Spleen (tissue), 11 donors: ENCODE measurements around the gene PDLIM5. TPM values are rescaled to one million over a fixed set of nuclear protein-coding genes. Genes with fewer than 3 reads are reported as not detected.

ENCODE experiments used
- DNase-seq: peaks from one replicate; pipeline ENCODE4 v3.0.0-alpha.2; 2020
- H3K27ac ChIP-seq, 8 donors: fragments of 200-600 bp; sonication (generic) in 7 of 8; 1 replicate in 4 of 8; 2 replicates in 4 of 8; pipeline versions ENCODE4 v1.5.0 to v1.8.0; 2016 to 2021; ENCODE audit warnings: inconsistent platforms in 4 of 8, mild to moderate bottlenecking in 4 of 8, moderate library complexity in 1 of 8
- H3K27me3 ChIP-seq, 7 donors: fragments of 200-600 bp; sonication (generic) in 6 of 7; replicated peaks in 1 of 7; 1 replicate in 4 of 7; 2 replicates in 3 of 7; pipeline versions ENCODE4 v1.5.0 to v1.8.0; 2016 to 2021; ENCODE audit warnings: inconsistent platforms in 3 of 7, mild to moderate bottlenecking in 1 of 7
- H3K36me3 ChIP-seq, 6 donors: fragments of 200-600 bp; sonication (generic) in 5 of 6; 1 replicate in 4 of 6; 2 replicates in 2 of 6; pipeline versions ENCODE4 v1.5.0 to v1.8.0; 2016 to 2021; ENCODE audit warnings: inconsistent platforms in 2 of 6
- H3K4me1 ChIP-seq, 6 donors: fragments of 200-600 bp; sonication (generic) in 5 of 6; 1 replicate in 3 of 6; 2 replicates in 3 of 6; pipeline versions ENCODE4 v1.5.0 to v1.8.0; 2016 to 2021; ENCODE audit warnings: inconsistent platforms in 3 of 6
- H3K4me3 ChIP-seq, 8 donors: fragments of 200-600 bp; sonication (generic) in 7 of 8; 1 replicate in 4 of 8; 2 replicates in 4 of 8; pipeline versions ENCODE4 v1.5.0 to v1.8.0; 2016 to 2021; ENCODE audit warnings: inconsistent platforms in 4 of 8, mild to moderate bottlenecking in 4 of 8, moderate library complexity in 2 of 8
- H3K9me3 ChIP-seq, 8 donors: fragments of 200-600 bp; sonication (generic) in 7 of 8; 1 replicate in 4 of 8; 2 replicates in 4 of 8; pipeline versions ENCODE4 v1.5.0 to v1.8.0; 2016 to 2021; ENCODE audit warnings: inconsistent platforms in 4 of 8
- POLR2A ChIP-seq, 3 donors: fragments of 450-650 bp; IDR thresholded peaks; one replicate each; pipeline ENCODE4 v1.5.1; 2017; ENCODE audit warnings: antibody characterized with exemption in 3 of 3, mild to moderate bottlenecking in 1 of 3
- POLR2AphosphoS5 ChIP-seq, 3 donors: sonication (generic); formaldehyde crosslinking; IDR thresholded peaks; one replicate each; pipeline ENCODE4 v1.5.1; 2017; ENCODE audit warnings: antibody characterized with exemption in 3 of 3
- WGBS, 5 donors: extraction: QIAGEN DNeasy Blood & Tissue Kit in 3 of 5; methylation state at CpG; one replicate each; pipeline versions ENCODE4 v1.1.5 to v1.1.7; 2013 to 2018; 5-methylcytosine and 5-hydroxymethylcytosine counted together
- intact Hi-C: fragments of 100-400 bp; cut with DNase I; formaldehyde crosslinking; loops from one replicate; pipeline ENCODE4 v1.15.0; 2023; ENCODE audit warnings: low total_unique reads
- polyA plus RNA-seq, 3 donors: library from polyadenylated mRNA; stranded (reverse); fragments of 200-250 nt; gene quantifications; one replicate each; pipeline ENCODE4 v1.2.1, GENCODE V29; 2013
- total RNA-seq, 7 donors: library from RNA; depleted of rRNA in 3 of 7; stranded (reverse); fragments of >200 nt in 3 of 7; fragmentation: NEBNext Ultra II Directional in 4 of 7; extraction: Animal tissue kit (Norgen Biotek cat#: 25700) in 4 of 7; gene quantifications; one replicate each; pipeline versions ENCODE4 v1.1.0 to v1.2.1, GENCODE V29; 2016 to 2021
- TF ChIP-seq, protein P1 (sequence below), 11 experiments: fragments of 200-600 bp in 7 of 11; fragments of 450-650 bp in 4 of 11; sonication (generic) in 4 of 11; IDR thresholded peaks in 8 of 11; conservative IDR thresholded peaks in 3 of 11; 1 replicate in 7 of 11; 2 replicates in 4 of 11; pipeline versions ENCODE4 v1.4.0 to v1.8.0; 2016 to 2021; ENCODE audit warnings: antibody characterized with exemption in 11 of 11, inconsistent platforms in 4 of 11, mild to moderate bottlenecking in 1 of 11
- donor health status: healthy with polysubstance abuse.
- donor health status: DM: no; HTN: no; CAD: no; lungs with moderate emphysema.
- donor health status: DM: no; HTN: no; CAD: no.
- donor health status: Bipolar disorder and iron deficiency.
- donor health status: healthy.
- donor health status: DM: no; HTN: no; CAD: no.
- donor health status: DM: yes; HTN: yes; CAD: no.

The PDLIM5 gene
- total and polyA plus RNA-seq, 10 donors, result 9.4 to 182 (median 74.9) TPM

- Histone ChIP-seq H3K36me3 (peaks cover 0 to 19% (median 8%) of the 10 kb centered on the region in 6 donors), H3K27me3 (peaks cover 0 to 22% (median 0%) of the 10 kb centered on the region in 7 donors), H3K4me3 (peak overlapping the region; percentile 82 to 98 (median 94)), H3K4me1 (peaks cover 14 to 63% (median 30%) of the 10 kb centered on the region in 6 donors), H3K27ac (peak overlapping the region; percentile 62 to 97 (median 96)), H3K9me3 (no peaks in the 10 kb centered on the region)
- 3 to 7% (median 5%) methylated on average over 26 of the region's 26 CpGs for WGBS, 5 donors
- intact Hi-C loops, result no loop called here
- peak; percentile 87 for DNase-seq
- TF ChIP-seq POLR2AphosphoS5 (IDR thresholded peaks at IDR 0.05), result peak; percentile 36 to 79 (median 73)
- TF ChIP-seq, protein P1, sequence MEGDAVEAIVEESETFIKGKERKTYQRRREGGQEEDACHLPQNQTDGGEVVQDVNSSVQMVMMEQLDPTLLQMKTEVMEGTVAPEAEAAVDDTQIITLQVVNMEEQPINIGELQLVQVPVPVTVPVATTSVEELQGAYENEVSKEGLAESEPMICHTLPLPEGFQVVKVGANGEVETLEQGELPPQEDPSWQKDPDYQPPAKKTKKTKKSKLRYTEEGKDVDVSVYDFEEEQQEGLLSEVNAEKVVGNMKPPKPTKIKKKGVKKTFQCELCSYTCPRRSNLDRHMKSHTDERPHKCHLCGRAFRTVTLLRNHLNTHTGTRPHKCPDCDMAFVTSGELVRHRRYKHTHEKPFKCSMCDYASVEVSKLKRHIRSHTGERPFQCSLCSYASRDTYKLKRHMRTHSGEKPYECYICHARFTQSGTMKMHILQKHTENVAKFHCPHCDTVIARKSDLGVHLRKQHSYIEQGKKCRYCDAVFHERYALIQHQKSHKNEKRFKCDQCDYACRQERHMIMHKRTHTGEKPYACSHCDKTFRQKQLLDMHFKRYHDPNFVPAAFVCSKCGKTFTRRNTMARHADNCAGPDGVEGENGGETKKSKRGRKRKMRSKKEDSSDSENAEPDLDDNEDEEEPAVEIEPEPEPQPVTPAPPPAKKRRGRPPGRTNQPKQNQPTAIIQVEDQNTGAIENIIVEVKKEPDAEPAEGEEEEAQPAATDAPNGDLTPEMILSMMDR (IDR thresholded peaks at IDR 0.05 in 8 of 11, conservative IDR thresholded peaks at IDR 0.05 in 3 of 11), result no peak
- no peak for TF ChIP-seq POLR2A (IDR thresholded peaks at IDR 0.05)
Measured at GRCh38 chr4:94452476-94453371, 982 bp downstream of the PDLIM5 start.

DNA sequence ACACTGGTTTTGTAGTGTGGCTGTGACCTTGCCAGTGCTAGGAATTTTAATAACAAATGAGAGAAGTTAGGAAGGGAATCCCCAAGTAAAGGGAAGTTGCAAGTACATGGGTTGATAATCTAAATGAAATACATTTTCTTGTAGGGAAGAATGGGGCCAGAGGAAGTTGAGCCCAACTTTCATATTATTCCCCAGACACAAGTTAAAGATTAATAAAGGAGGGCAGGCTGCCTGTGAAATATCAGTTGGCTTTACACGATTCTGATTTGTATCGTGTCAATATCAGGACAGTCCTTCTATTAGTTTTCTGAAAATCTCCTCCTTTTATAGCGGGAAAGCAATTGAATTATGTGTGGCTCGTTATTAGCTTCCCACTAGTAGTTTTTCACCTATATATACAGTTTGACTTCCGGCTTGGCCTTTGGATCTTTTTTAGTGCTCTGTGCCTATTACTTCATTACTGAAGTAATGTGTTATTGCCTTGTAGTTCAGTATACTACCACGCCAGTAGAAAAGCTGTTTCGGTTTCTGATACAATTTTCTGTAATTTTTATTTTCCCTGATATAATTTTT, 1.7 kb downstream of the PDLIM5 start:
- no peak for DNase-seq

DNA sequence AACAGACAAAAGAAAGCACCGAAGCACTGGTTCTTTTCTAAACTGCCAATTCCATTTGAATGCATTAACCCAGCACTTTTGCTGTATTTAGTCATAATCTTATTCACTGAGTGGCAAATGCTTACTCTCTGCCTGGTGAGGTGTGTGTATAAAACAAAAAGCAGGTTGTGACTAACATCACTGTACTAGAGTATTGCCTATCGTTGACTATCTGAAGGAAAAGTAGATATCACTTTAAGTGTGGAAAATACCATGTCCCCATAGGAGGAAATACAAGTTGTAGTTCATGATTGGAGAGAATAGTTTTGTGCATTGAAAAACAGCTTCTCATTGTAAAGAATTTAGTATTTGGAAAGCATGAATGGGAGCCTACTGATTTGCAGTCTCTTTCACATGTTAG, 2.7 kb downstream of the PDLIM5 start:
- Histone ChIP-seq H3K27me3 (peaks cover 0 to 17% (median 0%) of the 10 kb centered on the region in 7 donors), H3K9me3 (no peaks in the 10 kb centered on the region), H3K36me3 (peaks cover 0 to 19% (median 8%) of the 10 kb centered on the region in 6 donors), H3K27ac (peak overlapping the region in 4 of 8 donors; percentile 9 to 96 (median 26)), H3K4me1 (peaks cover 21 to 79% (median 31%) of the 10 kb centered on the region in 6 donors), H3K4me3 (peak overlapping the region in 2 of 8 donors; percentile 31 to 96)
- TF ChIP-seq POLR2A (IDR thresholded peaks at IDR 0.05) (no peak), POLR2AphosphoS5 (IDR thresholded peaks at IDR 0.05) (no peak)
- TF ChIP-seq, protein P1 (IDR thresholded peaks at IDR 0.05 in 8 of 11, conservative IDR thresholded peaks at IDR 0.05 in 3 of 11), result no peak
- intact Hi-C loops, result no loop called here
- DNase-seq, result no peak
- 72 to 87% (median 77%) methylated on average over 2 of the region's 2 CpGs for WGBS, 5 donors

More for the DNA sequence above, 1.7 kb downstream of the PDLIM5 start:
- H3K4me3 ChIP-seq, result peak overlapping the region; percentile 82 to 98 (median 94)
- H3K9me3 ChIP-seq, result no peaks in the 10 kb centered on the region
- H3K27me3 ChIP-seq, result peaks cover 0 to 22% (median 0%) of the 10 kb centered on the region in 7 donors
- 72 to 89% (median 81%) methylated on average over 7 of the region's 7 CpGs for WGBS, 5 donors
- intact Hi-C loops, result no loop called here
- H3K4me1 ChIP-seq, result peaks cover 19 to 70% (median 31%) of the 10 kb centered on the region in 6 donors
- peaks cover 0 to 19% (median 8%) of the 10 kb centered on the region in 6 donors for H3K36me3 ChIP-seq
- H3K27ac ChIP-seq, result peak overlapping the region in 7 of 8 donors; percentile 88 to 97 (median 96)
- TF ChIP-seq, protein P1 (IDR thresholded peaks at IDR 0.05 in 8 of 11, conservative IDR thresholded peaks at IDR 0.05 in 3 of 11), result no peak
- TF ChIP-seq POLR2AphosphoS5 (IDR thresholded peaks at IDR 0.05), result no peak
- TF ChIP-seq POLR2A (IDR thresholded peaks at IDR 0.05), result no peak
